ENCODE results near the gene TLE1. TPM values are rescaled to one million over a fixed set of nuclear protein-coding genes. Genes with fewer than 3 reads are reported as not detected.

Gene TLE1
- total and polyA plus RNA-seq, 5 donors, result 14.8 to 18.4 (median 15.8) TPM

Other genes starting within 250 kb of the TLE1 start
- gene SPATA31D4, start 238.9 kb upstream of the TLE1 start, total RNA-seq, result not detected
- not detected for gene SPATA31D4, start 238.9 kb upstream of the TLE1 start, polyA plus RNA-seq